ENCODE data around the gene RNF220. TPM values are rescaled to one million over a fixed set of nuclear protein-coding genes. Genes with fewer than 3 reads are reported as not detected.
A peak's percentile ranks its signal among the peaks of the same experiment; 100 is the strongest.

Gene RNF220
- polyA plus RNA-seq, 1 donor from 2014 or later: 142 TPM

DNA sequence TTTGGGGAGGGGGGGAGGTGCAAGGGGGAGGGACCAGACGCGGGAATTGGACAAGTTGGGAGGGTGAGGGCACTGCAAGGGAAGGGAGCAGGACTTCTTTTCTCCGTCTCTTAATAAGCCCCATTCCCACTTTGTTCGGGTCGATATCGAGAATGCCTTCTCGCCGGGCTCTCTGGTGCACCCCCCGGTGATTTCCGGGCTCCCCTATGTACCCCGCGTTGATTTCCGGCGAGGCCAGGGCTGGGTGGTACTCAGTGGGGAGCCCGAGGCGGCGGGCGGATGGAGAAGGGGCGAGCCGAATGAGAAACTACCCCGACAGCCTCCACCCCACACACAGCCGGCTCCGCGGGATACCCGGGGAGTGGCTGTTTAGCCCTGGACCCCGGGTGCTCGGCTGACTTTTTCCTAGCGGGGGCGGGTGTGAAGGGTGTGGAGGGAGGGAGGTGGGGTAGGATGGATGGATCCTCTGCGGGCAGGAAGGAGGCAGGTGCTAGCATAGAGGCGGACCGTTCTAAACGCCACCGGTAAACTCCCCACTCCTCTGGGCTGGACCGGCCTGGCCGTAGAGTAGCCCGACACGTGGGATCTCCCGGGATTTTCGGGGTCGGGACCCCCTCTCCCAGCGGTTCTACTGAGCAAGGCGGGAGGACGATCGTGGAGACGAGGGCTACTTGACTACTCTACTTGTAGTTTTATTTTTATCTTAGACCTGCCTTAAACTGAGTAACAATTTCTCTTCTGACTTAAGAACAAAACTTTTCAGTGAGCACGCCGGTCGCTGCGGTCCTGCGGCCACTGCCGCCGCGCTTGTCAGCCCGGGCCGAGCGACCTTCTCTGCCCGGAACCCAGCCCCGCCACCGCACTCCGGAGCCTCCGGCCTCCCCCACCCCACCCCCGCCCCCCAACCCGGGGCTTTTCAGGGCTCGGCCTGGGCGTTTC is 1.0 kb downstream of the RNF220 start:
- Histone ChIP-seq H3K9me2 (ENCODE audit: insufficient read depth, low read length) (no peaks in the 10 kb centered on the region), H3F3A (ENCODE audit: insufficient read depth, low read length, poor library complexity, severe bottlenecking) (no peaks in the 10 kb centered on the region), H3K79me2 (replicated peaks; ENCODE audit: insufficient read depth, low read length) (no peaks in the 10 kb centered on the region), H4K20me1 (ENCODE audit: insufficient read depth) (no peaks in the 10 kb centered on the region), H3K27ac (ENCODE audit: low read length) (no peak overlapping the region), H3K4me2 (ENCODE audit: low read length) (peak overlapping the region; percentile 63), H3K9ac (ENCODE audit: low read length) (no peak overlapping the region), H3K27me3 (ENCODE audit: insufficient read depth, low read depth, low read length) (peaks cover 62% of the 10 kb centered on the region), H3K36me3 (ENCODE audit: insufficient read depth, low read length) (no peaks in the 10 kb centered on the region), H2AFZ (ENCODE audit: low read depth, low read length) (no peak overlapping the region), H3K9me3 (ENCODE audit: low read length) (no peaks in the 10 kb centered on the region), H3K4me3 (ENCODE audit: low read length) (peak overlapping the region; percentile 69)
- TF ChIP-seq EZH2 (IDR thresholded peaks at IDR 0.05; ENCODE audit: borderline replicate concordance, insufficient read depth, low read length, poor library complexity, severe bottlenecking): peak; percentile 31
- TF ChIP-seq, protein P1, sequence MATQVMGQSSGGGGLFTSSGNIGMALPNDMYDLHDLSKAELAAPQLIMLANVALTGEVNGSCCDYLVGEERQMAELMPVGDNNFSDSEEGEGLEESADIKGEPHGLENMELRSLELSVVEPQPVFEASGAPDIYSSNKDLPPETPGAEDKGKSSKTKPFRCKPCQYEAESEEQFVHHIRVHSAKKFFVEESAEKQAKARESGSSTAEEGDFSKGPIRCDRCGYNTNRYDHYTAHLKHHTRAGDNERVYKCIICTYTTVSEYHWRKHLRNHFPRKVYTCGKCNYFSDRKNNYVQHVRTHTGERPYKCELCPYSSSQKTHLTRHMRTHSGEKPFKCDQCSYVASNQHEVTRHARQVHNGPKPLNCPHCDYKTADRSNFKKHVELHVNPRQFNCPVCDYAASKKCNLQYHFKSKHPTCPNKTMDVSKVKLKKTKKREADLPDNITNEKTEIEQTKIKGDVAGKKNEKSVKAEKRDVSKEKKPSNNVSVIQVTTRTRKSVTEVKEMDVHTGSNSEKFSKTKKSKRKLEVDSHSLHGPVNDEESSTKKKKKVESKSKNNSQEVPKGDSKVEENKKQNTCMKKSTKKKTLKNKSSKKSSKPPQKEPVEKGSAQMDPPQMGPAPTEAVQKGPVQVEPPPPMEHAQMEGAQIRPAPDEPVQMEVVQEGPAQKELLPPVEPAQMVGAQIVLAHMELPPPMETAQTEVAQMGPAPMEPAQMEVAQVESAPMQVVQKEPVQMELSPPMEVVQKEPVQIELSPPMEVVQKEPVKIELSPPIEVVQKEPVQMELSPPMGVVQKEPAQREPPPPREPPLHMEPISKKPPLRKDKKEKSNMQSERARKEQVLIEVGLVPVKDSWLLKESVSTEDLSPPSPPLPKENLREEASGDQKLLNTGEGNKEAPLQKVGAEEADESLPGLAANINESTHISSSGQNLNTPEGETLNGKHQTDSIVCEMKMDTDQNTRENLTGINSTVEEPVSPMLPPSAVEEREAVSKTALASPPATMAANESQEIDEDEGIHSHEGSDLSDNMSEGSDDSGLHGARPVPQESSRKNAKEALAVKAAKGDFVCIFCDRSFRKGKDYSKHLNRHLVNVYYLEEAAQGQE (IDR thresholded peaks at IDR 0.05; ENCODE audit: borderline replicate concordance): no peak
- TF ChIP-seq, protein P2, sequence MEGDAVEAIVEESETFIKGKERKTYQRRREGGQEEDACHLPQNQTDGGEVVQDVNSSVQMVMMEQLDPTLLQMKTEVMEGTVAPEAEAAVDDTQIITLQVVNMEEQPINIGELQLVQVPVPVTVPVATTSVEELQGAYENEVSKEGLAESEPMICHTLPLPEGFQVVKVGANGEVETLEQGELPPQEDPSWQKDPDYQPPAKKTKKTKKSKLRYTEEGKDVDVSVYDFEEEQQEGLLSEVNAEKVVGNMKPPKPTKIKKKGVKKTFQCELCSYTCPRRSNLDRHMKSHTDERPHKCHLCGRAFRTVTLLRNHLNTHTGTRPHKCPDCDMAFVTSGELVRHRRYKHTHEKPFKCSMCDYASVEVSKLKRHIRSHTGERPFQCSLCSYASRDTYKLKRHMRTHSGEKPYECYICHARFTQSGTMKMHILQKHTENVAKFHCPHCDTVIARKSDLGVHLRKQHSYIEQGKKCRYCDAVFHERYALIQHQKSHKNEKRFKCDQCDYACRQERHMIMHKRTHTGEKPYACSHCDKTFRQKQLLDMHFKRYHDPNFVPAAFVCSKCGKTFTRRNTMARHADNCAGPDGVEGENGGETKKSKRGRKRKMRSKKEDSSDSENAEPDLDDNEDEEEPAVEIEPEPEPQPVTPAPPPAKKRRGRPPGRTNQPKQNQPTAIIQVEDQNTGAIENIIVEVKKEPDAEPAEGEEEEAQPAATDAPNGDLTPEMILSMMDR (IDR thresholded peaks at IDR 0.05; ENCODE audit: poor library complexity, severe bottlenecking): no peak
- no peak for TF ChIP-seq POLR2AphosphoS5 (IDR thresholded peaks at IDR 0.05)

DNA sequence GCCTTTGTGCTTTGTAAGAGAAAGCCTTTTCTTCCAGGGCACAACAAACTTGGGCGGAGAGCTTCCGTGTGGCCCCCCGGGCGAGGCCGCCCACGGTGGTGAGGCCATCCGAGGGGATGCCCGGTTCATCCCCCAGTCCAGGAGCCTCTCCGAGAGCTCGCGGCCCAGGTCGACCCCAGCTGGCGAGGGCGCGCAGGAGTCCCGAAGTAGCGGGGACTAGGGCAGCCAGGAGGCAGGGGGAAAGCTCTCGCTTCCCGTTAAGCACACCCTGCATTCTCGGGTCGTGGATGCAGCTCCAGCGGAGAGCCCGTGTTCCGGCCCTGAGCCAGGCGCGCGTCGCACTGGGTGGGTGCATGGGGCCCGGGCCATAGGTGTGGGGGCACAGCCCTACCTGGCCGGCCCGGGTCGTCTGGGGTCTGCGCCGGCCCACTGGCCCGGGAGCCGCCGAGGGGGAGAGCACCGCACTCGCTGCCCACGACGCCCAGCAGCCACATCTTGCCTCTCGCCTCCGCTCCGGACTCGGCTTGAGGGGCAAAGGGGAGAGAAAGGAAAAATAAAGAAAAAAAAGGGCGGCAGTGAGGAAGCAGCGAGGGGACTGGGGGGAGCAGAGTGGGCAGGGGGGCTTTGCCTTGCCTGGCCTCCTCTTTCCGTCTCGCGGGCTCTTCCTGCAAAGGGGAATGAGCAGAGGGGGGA is 1.8 kb downstream of the RNF220 start:
- TF ChIP-seq EZH2 (IDR thresholded peaks at IDR 0.05; ENCODE audit: borderline replicate concordance, insufficient read depth, low read length, poor library complexity, severe bottlenecking) (peak; percentile 94), POLR2AphosphoS5 (IDR thresholded peaks at IDR 0.05) (no peak)
- no peak overlapping the region for H3K4me2 ChIP-seq (ENCODE audit: low read length)
- H3K79me2 ChIP-seq (replicated peaks; ENCODE audit: insufficient read depth, low read length): no peaks in the 10 kb centered on the region
- no peaks in the 10 kb centered on the region for H3K9me2 ChIP-seq (ENCODE audit: insufficient read depth, low read length)
- H3K4me3 ChIP-seq (ENCODE audit: low read length): peak overlapping the region; percentile 44
- H3K9me3 ChIP-seq (ENCODE audit: low read length): no peaks in the 10 kb centered on the region
- H3K27me3 ChIP-seq (ENCODE audit: insufficient read depth, low read depth, low read length): peaks cover 67% of the 10 kb centered on the region
- no peak overlapping the region for H3K9ac ChIP-seq (ENCODE audit: low read length)
- no peaks in the 10 kb centered on the region for H3K36me3 ChIP-seq (ENCODE audit: insufficient read depth, low read length)
- H4K20me1 ChIP-seq (ENCODE audit: insufficient read depth): no peaks in the 10 kb centered on the region
- H2AFZ ChIP-seq (ENCODE audit: low read depth, low read length): no peak overlapping the region
- H3K27ac ChIP-seq (ENCODE audit: low read length): no peak overlapping the region
- no peaks in the 10 kb centered on the region for H3F3A ChIP-seq (ENCODE audit: insufficient read depth, low read length, poor library complexity, severe bottlenecking)
